ENCODE results near the gene CCDC116.
A peak's percentile ranks its signal among the peaks of the same experiment; 100 is the strongest.

The CCDC116 gene

GRCh38 chr22:21622919-21623647 is 9.5 kb upstream of the CCDC116 start:
- Histone ChIP-seq H3K9me3 (no peaks in the 10 kb centered on the region), H3K4me2 (no peak overlapping the region), H3K4me3 (no peak overlapping the region), H3K27me3 (no peaks in the 10 kb centered on the region), H3K36me3 (peaks cover 89% of the 10 kb centered on the region), H3K9ac (no peak overlapping the region), H3K4me1 (peaks cover 70% of the 10 kb centered on the region), H3K27ac (0 out of 2 replicates have a peak overlapping the region, but pooled peaks have one; percentile 2), H4K20me1 (peaks cover 100% of the 10 kb centered on the region)
- TF ChIP-seq Cebpa-rat (IDR thresholded peaks at IDR 0.05), result no peak

GRCh38 chr22:21623648-21623970 is 9.0 kb upstream of the CCDC116 start:
- Histone ChIP-seq H4K20me1 (peaks cover 100% of the 10 kb centered on the region), H3K4me1 (peaks cover 73% of the 10 kb centered on the region), H3K27ac (0 out of 2 replicates have a peak overlapping the region, but pooled peaks have one; percentile 2), H3K36me3 (peaks cover 89% of the 10 kb centered on the region), H3K27me3 (no peaks in the 10 kb centered on the region), H3K9me3 (no peaks in the 10 kb centered on the region), H3K9ac (no peak overlapping the region), H3K4me2 (no peak overlapping the region), H3K4me3 (no peak overlapping the region)
- TF ChIP-seq Cebpa-rat (IDR thresholded peaks at IDR 0.05), result no peak

DNA sequence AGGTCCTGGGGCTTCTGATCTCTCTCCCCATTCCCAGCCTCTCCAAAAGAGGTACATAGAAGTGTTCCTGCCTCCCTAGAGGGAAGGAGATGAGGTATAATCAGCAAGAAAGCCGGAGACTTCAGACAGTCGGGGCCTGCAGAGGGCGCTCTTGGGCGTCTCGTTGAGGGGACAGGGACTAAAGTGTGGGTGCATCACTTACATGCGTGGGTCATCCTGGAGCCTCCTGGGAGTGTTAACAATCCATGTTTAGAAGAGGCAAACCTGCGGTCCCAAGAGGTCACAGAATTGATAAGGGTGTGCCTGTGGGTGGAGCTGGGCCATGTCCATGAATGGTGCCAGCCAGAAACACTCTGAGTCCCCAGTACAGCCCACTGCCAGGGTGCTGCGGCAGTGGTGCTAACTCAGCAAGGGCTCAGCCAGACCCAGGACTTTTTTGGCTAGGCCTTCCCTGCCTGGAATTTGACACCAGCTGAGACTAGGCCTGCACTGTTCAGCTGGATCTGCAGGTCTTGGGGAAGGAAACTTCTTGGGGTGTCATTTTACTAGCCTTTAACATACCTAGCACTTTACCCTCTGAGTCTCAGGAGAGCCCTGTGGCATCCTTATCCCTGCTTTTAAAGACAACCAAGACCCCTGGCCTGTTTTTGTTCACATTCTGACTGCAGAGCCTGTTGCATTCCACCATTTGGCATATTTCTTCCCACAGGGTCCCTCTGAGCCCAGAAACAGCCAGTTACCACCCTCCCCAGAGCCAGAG is 8.3 kb upstream of the CCDC116 start:
- Histone ChIP-seq H3K27me3 (no peaks in the 10 kb centered on the region), H3K9me3 (no peaks in the 10 kb centered on the region), H3K4me2 (peak overlapping the region; percentile 14), H3K9ac (no peak overlapping the region), H3K4me3 (no peak overlapping the region), H4K20me1 (peaks cover 93% of the 10 kb centered on the region), H3K4me1 (peaks cover 79% of the 10 kb centered on the region), H3K27ac (0 out of 2 replicates have a peak overlapping the region, but pooled peaks have one; percentile 24), H3K36me3 (peaks cover 83% of the 10 kb centered on the region)
- no peak for TF ChIP-seq Cebpa-rat (IDR thresholded peaks at IDR 0.05)

DNA sequence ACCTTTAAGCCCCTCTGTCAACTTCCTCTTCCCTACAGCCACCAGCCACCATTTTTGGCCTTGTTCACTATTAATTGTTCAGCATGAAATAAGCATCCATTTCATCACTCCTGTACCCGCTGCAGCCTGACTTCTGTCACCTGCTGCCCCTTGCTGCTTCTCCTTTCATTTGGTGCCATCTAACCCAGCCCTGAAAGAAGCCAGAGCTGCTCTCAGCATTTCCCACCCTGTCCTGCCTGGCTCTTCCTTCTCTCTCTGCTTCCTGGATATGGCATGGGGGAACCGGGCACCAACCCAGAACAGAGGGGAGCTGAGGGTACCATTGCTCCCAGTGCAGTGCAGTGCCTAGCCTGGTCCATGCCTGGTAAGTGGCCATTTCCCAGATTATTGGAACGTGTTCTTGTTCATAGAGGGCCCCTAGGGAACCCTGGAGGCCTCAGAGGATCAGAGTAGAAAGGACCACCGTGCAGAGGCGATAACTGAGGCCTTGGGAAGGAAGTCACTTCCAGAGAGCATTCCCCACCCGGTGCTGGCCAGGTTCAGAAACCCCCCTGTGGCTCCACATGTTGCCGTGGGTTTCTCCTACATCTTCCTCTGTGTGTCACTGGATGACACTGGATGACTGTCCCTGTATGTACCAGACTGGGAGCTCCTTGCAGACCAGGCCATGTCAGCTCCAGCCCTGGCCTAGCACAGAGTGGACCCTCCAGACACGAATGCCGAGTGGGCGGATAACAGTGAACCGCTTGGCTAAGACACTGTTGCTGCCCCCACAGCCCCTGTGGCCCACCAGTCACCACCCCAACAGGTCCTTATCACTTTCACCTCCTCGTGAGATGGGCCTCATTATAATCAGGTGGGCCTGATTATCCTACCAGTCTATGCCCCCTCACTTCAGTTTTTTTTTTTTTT is 7.4 kb upstream of the CCDC116 start:
- peaks cover 75% of the 10 kb centered on the region for H3K4me1 ChIP-seq
- no peaks in the 10 kb centered on the region for H3K9me3 ChIP-seq
- peaks cover 85% of the 10 kb centered on the region for H4K20me1 ChIP-seq
- H3K4me2 ChIP-seq, result peak overlapping the region; percentile 14
- H3K4me3 ChIP-seq, result no peak overlapping the region
- peaks cover 74% of the 10 kb centered on the region for H3K36me3 ChIP-seq
- 0 out of 2 replicates have a peak overlapping the region, but pooled peaks have one; percentile 24 for H3K27ac ChIP-seq
- TF ChIP-seq Cebpa-rat (IDR thresholded peaks at IDR 0.05), result no peak
- no peaks in the 10 kb centered on the region for H3K27me3 ChIP-seq
- 0 out of 2 replicates have a peak overlapping the region, but pooled peaks have one; percentile 31 for H3K9ac ChIP-seq

DNA sequence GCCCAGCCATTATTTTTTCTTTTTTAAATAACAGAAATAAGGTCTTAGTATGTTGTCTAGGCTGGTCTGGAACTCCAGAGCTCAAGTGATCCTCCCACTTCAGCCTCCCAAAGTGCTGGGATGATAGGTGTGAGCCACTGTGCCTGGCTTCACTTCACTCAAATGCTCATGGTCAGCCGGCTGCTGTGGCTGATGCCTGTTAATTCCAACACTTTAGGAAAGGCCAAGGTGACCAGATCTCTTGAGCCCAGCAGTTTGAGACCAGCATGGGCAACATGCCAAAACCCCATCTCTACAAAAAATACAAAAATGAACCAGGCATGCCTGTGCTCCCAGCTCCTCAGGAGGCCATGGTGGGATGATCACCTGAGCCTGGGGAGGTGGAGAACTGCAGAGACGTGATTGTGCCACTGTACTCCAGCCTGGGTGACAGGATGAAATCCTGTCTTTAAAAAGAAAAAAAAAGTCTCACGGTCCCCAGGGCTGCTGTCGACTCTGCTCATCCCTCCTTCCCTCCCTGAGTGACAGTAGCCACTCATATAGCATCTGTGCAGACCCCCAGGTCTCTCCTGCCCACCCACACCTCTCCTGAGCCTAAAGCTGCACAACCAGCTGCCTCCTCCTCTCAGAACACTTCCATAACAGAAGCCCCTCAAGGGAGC is 6.4 kb upstream of the CCDC116 start:
- peaks cover 71% of the 10 kb centered on the region for H3K4me1 ChIP-seq
- H4K20me1 ChIP-seq, result peaks cover 74% of the 10 kb centered on the region
- peak overlapping the region; percentile 95; the same call in 1 of the 2 replicates for H3K4me2 ChIP-seq
- H3K27ac ChIP-seq, result no peak overlapping the region
- no peaks in the 10 kb centered on the region for H3K27me3 ChIP-seq
- H3K9ac ChIP-seq, result peak overlapping the region; percentile 31; the same call in 1 of the 2 replicates
- no peaks in the 10 kb centered on the region for H3K9me3 ChIP-seq
- TF ChIP-seq Cebpa-rat (IDR thresholded peaks at IDR 0.05), result no peak
- H3K4me3 ChIP-seq, result no peak overlapping the region
- peaks cover 64% of the 10 kb centered on the region for H3K36me3 ChIP-seq

- H3K36me3 ChIP-seq, result peaks cover 60% of the 10 kb centered on the region
- TF ChIP-seq Cebpa-rat (IDR thresholded peaks at IDR 0.05), result no peak
- H4K20me1 ChIP-seq, result peaks cover 67% of the 10 kb centered on the region
- 0 out of 2 replicates have a peak overlapping the region, but pooled peaks have one; percentile 31 for H3K9ac ChIP-seq
- no peak overlapping the region for H3K4me3 ChIP-seq
- H3K9me3 ChIP-seq, result no peaks in the 10 kb centered on the region
- H3K27me3 ChIP-seq, result no peaks in the 10 kb centered on the region
- H3K27ac ChIP-seq, result no peak overlapping the region
- peak overlapping the region; percentile 95 for H3K4me2 ChIP-seq
- peaks cover 67% of the 10 kb centered on the region for H3K4me1 ChIP-seq
Observed at GRCh38 chr22:21626735-21627469, 5.7 kb upstream of the CCDC116 start.

- Histone ChIP-seq H3K36me3 (peaks cover 43% of the 10 kb centered on the region), H3K4me2 (peak overlapping the region; percentile 95), H3K27ac (peak overlapping the region; percentile 99), H3K9me3 (0 out of 2 replicates have a peak, but pooled peaks cover 7% of the 10 kb centered on the region), H3K4me3 (peak overlapping the region; percentile 96), H4K20me1 (peaks cover 50% of the 10 kb centered on the region), H3K4me1 (peaks cover 61% of the 10 kb centered on the region), H3K27me3 (no peaks in the 10 kb centered on the region), H3K9ac (peak overlapping the region; percentile 98; the same call in 1 of the 2 replicates)
- TF ChIP-seq Cebpa-rat (IDR thresholded peaks at IDR 0.05), result no peak
Observed at GRCh38 chr22:21628386-21629254, 3.9 kb upstream of the CCDC116 start.
